ENCODE results near the gene SRD5A1. TPM values are rescaled to one million over a fixed set of nuclear protein-coding genes. Genes with fewer than 3 reads are reported as not detected.

SRD5A1 gene
- polyA plus RNA-seq, 4 donors, result 7.5 to 16.6 (median 11.9) TPM

DNA sequence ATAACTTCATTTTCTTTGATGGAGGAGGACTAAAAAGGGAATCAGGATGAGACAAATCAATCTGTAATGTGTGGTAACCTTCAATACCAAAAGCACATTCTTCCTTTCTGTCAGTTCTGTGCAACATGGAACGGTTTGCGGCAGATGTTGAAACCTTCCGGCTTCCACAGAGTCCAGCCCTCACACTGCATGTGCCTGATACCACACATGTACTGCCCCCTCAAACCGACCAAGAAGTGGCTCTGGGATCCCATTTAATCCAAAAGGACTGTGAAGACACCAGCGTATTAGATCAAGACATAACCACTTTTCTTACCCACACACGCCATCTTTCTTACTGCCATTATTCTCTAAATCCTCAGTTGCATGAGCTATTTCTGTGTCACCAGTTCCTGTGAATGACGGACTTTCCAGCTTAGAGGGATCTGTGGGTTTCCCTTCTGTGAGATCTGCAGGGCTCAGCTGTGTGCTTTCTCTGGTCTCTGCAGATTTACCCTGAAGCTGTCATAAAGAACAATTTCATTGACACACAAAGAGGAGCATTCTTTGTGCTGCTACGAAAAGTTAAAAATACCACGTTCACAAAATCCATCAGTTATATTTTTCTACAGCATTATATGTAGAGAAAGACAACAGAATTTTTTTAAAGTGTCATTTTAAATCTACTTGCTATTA lies 26.2 kb upstream of the SRD5A1 start:
- H3K9me3 ChIP-seq (ENCODE audit: control insufficient read depth in 2 of 2, insufficient read depth in 1 of 2, low read depth in 1 of 2, low read length in 1 of 2), result no peaks in the 10 kb centered on the region
- H3K4me3 ChIP-seq (ENCODE audit: low read depth in 1 of 3, low read length in 3 of 3), result no peak overlapping the region
- no peaks in the 10 kb centered on the region for H3K4me1 ChIP-seq (ENCODE audit: control insufficient read depth in 3 of 3, insufficient read depth in 2 of 3, low read depth in 1 of 3, low read length in 2 of 3)
- no peaks in the 10 kb centered on the region for H3K27me3 ChIP-seq (ENCODE audit: control insufficient read depth in 3 of 3, insufficient read depth in 3 of 3, low read length in 3 of 3)
- DNase-seq, result no peak
- 86 to 96% (median 91%) methylated on average over 9 of the region's 9 CpGs for WGBS, 3 donors
- peaks cover 18 to 71% (median 34%) of the 10 kb centered on the region in 3 donors for H3K36me3 ChIP-seq (ENCODE audit: control insufficient read depth in 3 of 3, insufficient read depth in 2 of 3, low read depth in 1 of 3, low read length in 3 of 3)
- no peak overlapping the region for H3K27ac ChIP-seq (ENCODE audit: low read depth in 1 of 3, low read length in 2 of 3)
- FAIRE-seq, result no peak

DNA sequence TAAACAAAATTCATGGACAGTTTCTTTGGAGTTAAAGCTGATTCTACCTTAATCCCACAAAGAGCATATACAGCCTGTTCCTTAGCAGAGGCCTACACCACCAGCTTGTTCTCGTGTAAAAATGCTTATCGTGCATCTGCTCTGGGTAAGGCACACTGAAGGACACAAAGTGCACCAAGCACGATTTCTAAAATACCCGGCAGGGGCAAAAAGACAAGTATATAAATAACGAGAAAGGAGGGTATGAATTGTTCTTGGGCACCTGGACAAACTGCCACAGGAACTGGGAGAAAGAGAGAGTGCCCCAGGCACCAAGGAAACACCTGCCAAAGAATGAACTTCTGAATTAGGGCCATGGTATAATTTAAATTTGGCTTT lies 25.7 kb upstream of the SRD5A1 start:
- H3K9me3 ChIP-seq (ENCODE audit: control insufficient read depth in 2 of 2, insufficient read depth in 1 of 2, low read depth in 1 of 2, low read length in 1 of 2), result no peaks in the 10 kb centered on the region
- FAIRE-seq, result no peak

DNA sequence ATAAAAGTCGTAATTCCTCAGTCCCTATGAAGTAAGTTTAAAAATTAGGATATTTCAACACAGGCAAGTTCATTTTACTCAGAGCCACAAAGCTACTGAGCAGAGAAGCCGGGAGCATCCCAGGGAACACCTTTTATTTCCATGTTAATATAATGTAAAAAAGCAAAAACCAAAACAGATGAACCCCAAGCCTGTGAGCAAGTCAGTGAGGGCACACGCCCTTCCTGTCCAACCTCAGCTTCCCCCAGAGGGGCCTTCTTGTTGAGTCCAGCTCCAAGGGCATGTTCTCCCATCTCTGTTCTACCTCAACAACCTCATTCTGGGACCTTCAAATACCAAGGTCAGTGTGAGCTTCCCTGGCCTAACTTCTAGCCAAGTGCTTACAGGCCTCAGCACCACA lies 25.2 kb upstream of the SRD5A1 start:
- Histone ChIP-seq H3K27ac (ENCODE audit: low read depth in 1 of 3, low read length in 2 of 3) (no peak overlapping the region), H3K27me3 (ENCODE audit: control insufficient read depth in 3 of 3, insufficient read depth in 3 of 3, low read length in 3 of 3) (no peaks in the 10 kb centered on the region), H3K9me3 (ENCODE audit: control insufficient read depth in 2 of 2, insufficient read depth in 1 of 2, low read depth in 1 of 2, low read length in 1 of 2) (no peaks in the 10 kb centered on the region), H3K36me3 (ENCODE audit: control insufficient read depth in 3 of 3, insufficient read depth in 2 of 3, low read depth in 1 of 3, low read length in 3 of 3) (peaks cover 17 to 72% (median 34%) of the 10 kb centered on the region in 3 donors), H3K4me3 (ENCODE audit: low read depth in 1 of 3, low read length in 3 of 3) (no peak overlapping the region), H3K4me1 (ENCODE audit: control insufficient read depth in 3 of 3, insufficient read depth in 2 of 3, low read depth in 1 of 3, low read length in 2 of 3) (no peaks in the 10 kb centered on the region)
- no peak for FAIRE-seq
- DNase-seq, result no peak
- 93 to 98% (median 96%) methylated on average over 3 of the region's 3 CpGs for WGBS, 3 donors

More for the DNA sequence above, 25.7 kb upstream of the SRD5A1 start:
- WGBS, 3 donors, result 93 to 96% (median 94%) methylated on average over 5 of the region's 5 CpGs
- no peaks in the 10 kb centered on the region for H3K4me1 ChIP-seq (ENCODE audit: control insufficient read depth in 3 of 3, insufficient read depth in 2 of 3, low read depth in 1 of 3, low read length in 2 of 3)
- H3K36me3 ChIP-seq (ENCODE audit: control insufficient read depth in 3 of 3, insufficient read depth in 2 of 3, low read depth in 1 of 3, low read length in 3 of 3), result peaks cover 18 to 70% (median 33%) of the 10 kb centered on the region in 3 donors
- no peak overlapping the region for H3K4me3 ChIP-seq (ENCODE audit: low read depth in 1 of 3, low read length in 3 of 3)
- no peak for DNase-seq
- H3K27ac ChIP-seq (ENCODE audit: low read depth in 1 of 3, low read length in 2 of 3), result no peak overlapping the region
- no peaks in the 10 kb centered on the region for H3K27me3 ChIP-seq (ENCODE audit: control insufficient read depth in 3 of 3, insufficient read depth in 3 of 3, low read length in 3 of 3)

DNA sequence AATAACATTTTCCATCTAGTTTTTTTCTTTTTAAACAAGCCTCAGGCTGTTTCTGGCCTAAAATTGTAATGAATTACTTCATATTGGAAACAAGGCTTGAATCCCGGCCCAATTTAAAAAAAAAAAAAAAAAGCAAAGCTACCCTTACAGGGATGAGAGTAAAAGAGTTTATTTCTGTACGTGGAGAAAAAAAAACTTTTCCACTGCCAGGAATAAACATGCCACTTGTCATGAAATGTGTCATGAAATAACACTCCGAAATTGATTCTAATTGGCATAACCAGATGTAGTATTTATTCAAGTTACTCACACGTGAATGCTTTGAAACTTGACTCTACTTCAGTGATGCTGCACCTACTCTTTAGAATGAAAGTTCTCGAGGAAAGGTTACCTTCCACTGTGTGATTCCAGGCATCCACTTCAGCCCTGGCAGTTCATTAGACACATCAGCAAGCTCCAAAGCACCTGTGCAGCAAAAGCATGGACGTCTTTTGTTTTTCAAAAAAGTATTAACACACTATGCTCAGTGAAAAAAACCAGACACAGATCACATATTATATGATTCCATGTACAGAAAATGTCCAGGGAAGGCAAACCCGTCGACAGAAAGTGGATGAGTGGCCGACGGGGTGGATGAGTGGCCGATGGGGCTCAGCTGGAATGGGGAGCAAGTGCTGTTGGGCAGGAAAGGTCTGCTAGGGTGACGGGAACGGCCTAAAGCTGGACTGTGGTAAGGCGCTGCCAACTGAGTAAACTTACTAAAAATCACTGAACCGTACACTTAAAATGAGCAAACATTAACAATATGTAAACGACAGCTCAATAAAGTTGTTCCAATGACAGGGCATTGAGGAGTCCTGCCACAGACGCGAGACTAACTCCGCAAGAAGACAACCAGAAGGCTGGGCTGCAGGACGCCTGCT lies 21.6 kb upstream of the SRD5A1 start:
- WGBS, 3 donors, result 89 to 92% (median 92%) methylated on average over 20 of the region's 20 CpGs
- H3K27ac ChIP-seq (ENCODE audit: low read depth in 1 of 3, low read length in 2 of 3), result no peak overlapping the region
- FAIRE-seq (no peak), DNase-seq (no peak)
- H3K4me3 ChIP-seq (ENCODE audit: low read depth in 1 of 3, low read length in 3 of 3), result no peak overlapping the region
- peaks cover 21 to 61% (median 43%) of the 10 kb centered on the region in 3 donors for H3K36me3 ChIP-seq (ENCODE audit: control insufficient read depth in 3 of 3, insufficient read depth in 2 of 3, low read depth in 1 of 3, low read length in 3 of 3)
- H3K4me1 ChIP-seq (ENCODE audit: control insufficient read depth in 3 of 3, insufficient read depth in 2 of 3, low read depth in 1 of 3, low read length in 2 of 3), result no peaks in the 10 kb centered on the region
- no peaks in the 10 kb centered on the region for H3K27me3 ChIP-seq (ENCODE audit: control insufficient read depth in 3 of 3, insufficient read depth in 3 of 3, low read length in 3 of 3)
- no peaks in the 10 kb centered on the region for H3K9me3 ChIP-seq (ENCODE audit: control insufficient read depth in 2 of 2, insufficient read depth in 1 of 2, low read depth in 1 of 2, low read length in 1 of 2)

DNA sequence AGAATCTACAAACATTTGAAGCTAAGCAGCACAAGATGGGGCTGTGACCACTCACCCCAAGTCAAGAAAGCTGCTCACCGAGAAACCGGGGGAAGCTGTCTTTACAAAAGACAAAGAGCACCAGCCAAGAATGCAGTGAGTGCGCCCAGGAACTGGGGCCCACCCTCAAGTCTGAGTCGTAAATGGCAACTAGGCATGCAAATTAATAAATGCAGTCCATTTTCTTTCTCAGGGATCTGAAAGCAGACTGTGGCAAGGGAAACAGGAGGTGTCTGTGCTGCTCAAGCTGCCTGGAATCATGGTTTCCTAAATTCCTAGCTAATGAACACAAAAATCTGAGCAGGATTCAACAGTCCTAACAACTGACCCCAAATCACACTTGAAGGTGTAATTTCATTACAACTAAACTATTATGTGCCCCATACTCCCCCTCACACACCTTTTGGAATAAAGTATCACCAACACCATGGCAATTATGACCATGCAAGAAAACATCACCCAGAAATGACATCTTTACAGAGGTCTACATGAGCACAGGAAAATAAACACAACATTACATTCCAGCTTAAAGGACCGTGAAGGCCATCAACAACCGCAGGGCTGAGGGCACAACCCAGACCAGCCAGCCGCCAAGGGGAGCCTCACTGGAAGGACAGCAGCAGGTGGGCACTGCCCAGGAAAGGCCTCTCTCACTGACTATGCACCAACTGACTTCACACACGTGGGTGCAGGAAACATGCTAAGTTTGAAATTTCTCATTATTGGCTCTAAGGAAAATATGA lies 18.0 kb upstream of the SRD5A1 start:
- H3K27ac ChIP-seq (ENCODE audit: low read depth in 1 of 3, low read length in 2 of 3), result no peak overlapping the region
- DNase-seq (no peak), FAIRE-seq (no peak)
- no peaks in the 10 kb centered on the region for H3K27me3 ChIP-seq (ENCODE audit: control insufficient read depth in 3 of 3, insufficient read depth in 3 of 3, low read length in 3 of 3)
- no peaks in the 10 kb centered on the region for H3K4me1 ChIP-seq (ENCODE audit: control insufficient read depth in 3 of 3, insufficient read depth in 2 of 3, low read depth in 1 of 3, low read length in 2 of 3)
- no peaks in the 10 kb centered on the region for H3K9me3 ChIP-seq (ENCODE audit: control insufficient read depth in 2 of 2, insufficient read depth in 1 of 2, low read depth in 1 of 2, low read length in 1 of 2)
- peaks cover 21 to 45% (median 39%) of the 10 kb centered on the region in 3 donors for H3K36me3 ChIP-seq (ENCODE audit: control insufficient read depth in 3 of 3, insufficient read depth in 2 of 3, low read depth in 1 of 3, low read length in 3 of 3)
- no peak overlapping the region for H3K4me3 ChIP-seq (ENCODE audit: low read depth in 1 of 3, low read length in 3 of 3)
- WGBS, 3 donors, result 87 to 91% (median 89%) methylated on average over 8 of the region's 8 CpGs

DNA sequence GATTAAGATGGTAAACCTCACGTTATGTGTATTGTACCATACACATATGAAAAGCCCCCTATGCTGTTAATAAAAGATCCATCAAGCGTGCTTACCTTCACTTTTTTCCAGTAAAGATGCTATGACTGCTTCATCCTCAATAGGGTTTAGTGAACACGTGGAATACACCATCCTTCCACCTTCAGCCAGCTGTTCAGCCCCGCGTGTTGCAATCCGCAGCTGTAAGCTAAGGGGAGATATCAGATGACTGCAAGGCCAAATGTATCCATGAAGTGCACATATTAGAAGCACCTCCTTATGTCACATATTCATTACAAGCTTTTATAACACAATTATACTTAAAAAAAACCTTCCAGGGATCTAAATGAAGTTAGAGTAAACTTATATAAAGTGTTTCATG lies 16.6 kb upstream of the SRD5A1 start:
- no peak overlapping the region for H3K27ac ChIP-seq (ENCODE audit: low read depth in 1 of 3, low read length in 2 of 3)
- no peak for FAIRE-seq
- no peaks in the 10 kb centered on the region for H3K27me3 ChIP-seq (ENCODE audit: control insufficient read depth in 3 of 3, insufficient read depth in 3 of 3, low read length in 3 of 3)
- DNase-seq, result no peak
- WGBS, 3 donors, result 88 to 92% (median 91%) methylated on average over 6 of the region's 6 CpGs
- H3K4me1 ChIP-seq (ENCODE audit: control insufficient read depth in 3 of 3, insufficient read depth in 2 of 3, low read depth in 1 of 3, low read length in 2 of 3), result no peaks in the 10 kb centered on the region
- no peak overlapping the region for H3K4me3 ChIP-seq (ENCODE audit: low read depth in 1 of 3, low read length in 3 of 3)
- no peaks in the 10 kb centered on the region for H3K9me3 ChIP-seq (ENCODE audit: control insufficient read depth in 2 of 2, insufficient read depth in 1 of 2, low read depth in 1 of 2, low read length in 1 of 2)
- peaks cover 19 to 42% (median 37%) of the 10 kb centered on the region in 3 donors for H3K36me3 ChIP-seq (ENCODE audit: control insufficient read depth in 3 of 3, insufficient read depth in 2 of 3, low read depth in 1 of 3, low read length in 3 of 3)

DNA sequence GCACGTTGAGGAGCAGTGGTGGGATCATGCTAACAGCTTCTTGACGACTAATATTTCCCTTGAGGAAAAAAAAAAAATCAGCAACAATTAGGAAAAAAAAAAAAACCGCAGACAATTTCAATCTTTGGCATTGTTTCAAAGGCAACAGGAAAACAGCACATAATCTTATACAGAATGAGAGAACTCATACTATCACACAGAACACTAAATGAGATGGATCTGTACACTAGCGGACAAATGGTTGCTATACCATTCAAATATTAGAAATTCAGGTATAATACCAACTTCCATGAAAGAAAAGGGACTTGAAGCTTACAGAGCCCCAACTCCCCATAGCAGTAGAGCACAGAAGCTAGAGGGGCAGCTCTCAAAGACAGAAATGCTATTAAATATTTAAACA lies 10.0 kb upstream of the SRD5A1 start:
- Histone ChIP-seq H3K9me3 (ENCODE audit: control insufficient read depth in 2 of 2, insufficient read depth in 1 of 2, low read depth in 1 of 2, low read length in 1 of 2) (peaks cover 2 to 5% of the 10 kb centered on the region in 2 donors), H3K27ac (ENCODE audit: low read depth in 1 of 3, low read length in 2 of 3) (no peak overlapping the region), H3K4me3 (ENCODE audit: low read depth in 1 of 3, low read length in 3 of 3) (no peak overlapping the region), H3K4me1 (ENCODE audit: control insufficient read depth in 3 of 3, insufficient read depth in 2 of 3, low read depth in 1 of 3, low read length in 2 of 3) (no peaks in the 10 kb centered on the region), H3K36me3 (ENCODE audit: control insufficient read depth in 3 of 3, insufficient read depth in 2 of 3, low read depth in 1 of 3, low read length in 3 of 3) (peaks cover 9 to 36% (median 34%) of the 10 kb centered on the region in 3 donors), H3K27me3 (ENCODE audit: control insufficient read depth in 3 of 3, insufficient read depth in 3 of 3, low read length in 3 of 3) (no peaks in the 10 kb centered on the region)
- FAIRE-seq, result no peak
- DNase-seq, result no peak
- 89 to 96% (median 92%) methylated on average over 4 of the region's 4 CpGs for WGBS, 3 donors

DNA sequence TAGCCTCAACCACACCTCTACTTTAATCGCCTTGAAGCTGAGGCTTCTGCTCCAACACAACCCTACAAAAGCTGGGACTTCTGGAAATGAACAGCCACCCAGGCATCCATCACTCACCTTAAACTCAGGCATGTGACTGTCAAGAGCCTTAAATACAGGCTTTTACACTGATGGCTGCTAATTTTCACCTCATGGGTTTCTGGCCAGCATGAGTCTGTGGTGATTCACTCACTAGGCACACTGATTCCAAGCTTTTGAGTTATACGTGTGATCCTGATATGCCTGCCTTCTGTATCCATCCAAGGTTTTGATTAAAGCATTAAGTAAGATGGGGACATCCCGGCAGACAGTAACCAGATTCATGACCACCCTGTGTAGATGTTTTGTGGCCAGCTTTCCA lies 9.3 kb upstream of the SRD5A1 start:
- H3K27ac ChIP-seq (ENCODE audit: low read depth in 1 of 3, low read length in 2 of 3), result no peak overlapping the region
- 83 to 96% (median 95%) methylated on average over 3 of the region's 3 CpGs for WGBS, 3 donors
- H3K4me3 ChIP-seq (ENCODE audit: low read depth in 1 of 3, low read length in 3 of 3), result no peak overlapping the region
- H3K9me3 ChIP-seq (ENCODE audit: control insufficient read depth in 2 of 2, insufficient read depth in 1 of 2, low read depth in 1 of 2, low read length in 1 of 2), result peaks cover 2 to 5% of the 10 kb centered on the region in 2 donors
- FAIRE-seq (no peak), DNase-seq (no peak)
- H3K36me3 ChIP-seq (ENCODE audit: control insufficient read depth in 3 of 3, insufficient read depth in 2 of 3, low read depth in 1 of 3, low read length in 3 of 3), result peaks cover 9 to 37% (median 33%) of the 10 kb centered on the region in 3 donors
- no peaks in the 10 kb centered on the region for H3K27me3 ChIP-seq (ENCODE audit: control insufficient read depth in 3 of 3, insufficient read depth in 3 of 3, low read length in 3 of 3)
- no peaks in the 10 kb centered on the region for H3K4me1 ChIP-seq (ENCODE audit: control insufficient read depth in 3 of 3, insufficient read depth in 2 of 3, low read depth in 1 of 3, low read length in 2 of 3)

Data from small intestine (tissue), 7 donors.